ENCODE results near the gene HCST. TPM values are rescaled to one million over a fixed set of nuclear protein-coding genes. Genes with fewer than 3 reads are reported as not detected.
"Not testable (repeated sequence)": the region's sequence is repeated elsewhere in the genome, so short reads cannot be mapped to it uniquely, and the experiment has no call there.

Gene HCST
- total RNA-seq, 1 donor = 0.81 TPM

GRCh38 chr19:35888398-35888797, 13.9 kb upstream of the HCST start:
- TF ChIP-seq CTCF (IDR thresholded peaks at IDR 0.05; ENCODE audit: insufficient read depth, low read length) = no peak
- H3K4me3 ChIP-seq (ENCODE audit: low read depth, low read length) = no peak overlapping the region

GRCh38 chr19:35889370-35890112, 12.8 kb upstream of the HCST start:
- no peak for DNase-seq (ENCODE audit: low read depth)
- H3K4me3 ChIP-seq (ENCODE audit: low read depth, low read length) = no peak overlapping the region
- no peak for TF ChIP-seq CTCF (IDR thresholded peaks at IDR 0.05; ENCODE audit: insufficient read depth, low read length)

More at GRCh38 chr19:35888398-35888797, 13.9 kb upstream of the HCST start:
- DNase-seq (ENCODE audit: low read depth) = no peak

GRCh38 chr19:35890113-35890650, 12.1 kb upstream of the HCST start:
- no peak for TF ChIP-seq CTCF (IDR thresholded peaks at IDR 0.05; ENCODE audit: insufficient read depth, low read length)
- H3K4me3 ChIP-seq (ENCODE audit: low read depth, low read length) = no peak overlapping the region
- no peak for DNase-seq (ENCODE audit: low read depth)

- not testable (repeated sequence) for H3K4me3 ChIP-seq (ENCODE audit: low read depth, low read length)
These were observed 10.5 kb upstream of the HCST start for GRCh38 chr19:35891819-35892218.

GRCh38 chr19:35894342-35894741, 8.0 kb upstream of the HCST start:
- TF ChIP-seq CTCF (IDR thresholded peaks at IDR 0.05; ENCODE audit: insufficient read depth, low read length) = no peak
- H3K4me3 ChIP-seq (ENCODE audit: low read depth, low read length) = no peak overlapping the region
- no peak for DNase-seq (ENCODE audit: low read depth)

More at GRCh38 chr19:35891819-35892218, 10.5 kb upstream of the HCST start:
- not testable (repeated sequence) for DNase-seq (ENCODE audit: low read depth)

GRCh38 chr19:35895911-35896642, 6.3 kb upstream of the HCST start:
- no peak for TF ChIP-seq CTCF (IDR thresholded peaks at IDR 0.05; ENCODE audit: insufficient read depth, low read length)
- no peak overlapping the region for H3K4me3 ChIP-seq (ENCODE audit: low read depth, low read length)
- no peak for DNase-seq (ENCODE audit: low read depth)

GRCh38 chr19:35896643-35897040, 5.7 kb upstream of the HCST start:
- no peak overlapping the region for H3K4me3 ChIP-seq (ENCODE audit: low read depth, low read length)
- DNase-seq (ENCODE audit: low read depth) = no peak
- no peak for TF ChIP-seq CTCF (IDR thresholded peaks at IDR 0.05; ENCODE audit: insufficient read depth, low read length)
